Endothelial cell of umbilical vein (primary cell): ENCODE results near the gene MMP2. TPM values are rescaled to one million over a fixed set of nuclear protein-coding genes. Genes with fewer than 3 reads are reported as not detected.

Experiments
- BruUV-seq: library from RNA; stranded (reverse); fragments of 400-500 nt; replicated peaks from 2 replicates; lab custom pipeline; 2021; lab: Mats Ljungman, UMichigan
- CTCF ChIA-PET: fragments of 300-600, 350-600 bp; sonication (Branson Sonifier 250); formaldehyde crosslinking; loops from one replicate; lab custom pipeline; 2021; ENCODE audit warnings: antibody characterized with exemption, inconsistent platforms; lab: Charles Lee
- POLR2A ChIA-PET: fragments of 300-600, 350-600 bp; sonication (Branson Sonifier 250); formaldehyde crosslinking; loops from one replicate; lab custom pipeline; 2021; ENCODE audit warnings: antibody characterized with exemption, inconsistent platforms; lab: Charles Lee
- DNase-seq: peaks from one replicate; pipeline ENCODE4 v3.0.0-alpha.2; 2011; ENCODE audit warnings: low read depth, low spot score
- FAIRE-seq: peaks from 2 replicates; lab custom pipeline; 2011; peaks lifted over from hg19 to GRCh38; lab: Jason Lieb, UNC
- H2AFZ ChIP-seq: 2 replicates; pipeline ENCODE4 v1.6.0; 2012; ENCODE audit warnings: low read depth, low read length, control low read depth, inconsistent platforms
- H3K27ac ChIP-seq: 2 replicates; pipeline ENCODE4 v1.5.1; 2011; ENCODE audit warnings: low read depth, mild to moderate bottlenecking, control low read depth, low read length, moderate library complexity; ENCODE audit not compliant: insufficient read depth
- H3K27me3 ChIP-seq, 2 experiments: 2 replicates each; pipeline versions ENCODE4 v1.6.0 to v1.6.1; 2011; ENCODE audit warnings: low read length in 2 of 2, mixed read lengths in 1 of 2; ENCODE audit not compliant: control insufficient read depth in 2 of 2, insufficient read depth in 2 of 2
- H3K36me3 ChIP-seq, 2 experiments: 2 replicates in 1 of 2; 3 replicates in 1 of 2; pipeline ENCODE4 v1.5.1; 2011; ENCODE audit warnings: low read length in 2 of 2, mild to moderate bottlenecking in 1 of 2, moderate library complexity in 1 of 2; ENCODE audit not compliant: control insufficient read depth in 2 of 2, insufficient read depth in 2 of 2; ENCODE audit errors: extremely low read depth in 1 of 2
- H3K4me1 ChIP-seq: 3 replicates; pipeline ENCODE4 v1.5.1; 2011; ENCODE audit warnings: mild to moderate bottlenecking, low read length; ENCODE audit not compliant: control insufficient read depth, insufficient read depth; ENCODE audit errors: extremely low read depth
- H3K4me2 ChIP-seq: 2 replicates; pipeline ENCODE4 v1.6.1; 2011; ENCODE audit warnings: low read length, control low read depth, mixed read lengths; ENCODE audit not compliant: insufficient read depth
- H3K4me3 ChIP-seq, 3 experiments: fragments of 200-600 bp in 1 of 3; sonication (generic), shearing (Covaris generic) in 1 of 3; replicated peaks in 1 of 3; 2 replicates each; pipeline ENCODE4 v1.5.1; 2011 to 2016; ENCODE audit warnings: control low read depth in 3 of 3, low read length in 3 of 3, mild to moderate bottlenecking in 2 of 3, inconsistent platforms in 1 of 3, low read depth in 1 of 3, moderate library complexity in 1 of 3; ENCODE audit not compliant: insufficient read depth in 1 of 3
- H3K79me2 ChIP-seq: 2 replicates; pipeline ENCODE4 v1.6.0; 2012; ENCODE audit warnings: low read length, inconsistent platforms; ENCODE audit not compliant: control insufficient read depth, insufficient read depth
- H3K9ac ChIP-seq: replicated peaks from 2 replicates; pipeline ENCODE3; 2011; ENCODE audit warnings: low read length, control low read depth; ENCODE audit not compliant: insufficient read depth; ENCODE audit errors: extremely low read depth
- H3K9me1 ChIP-seq: replicated peaks from 3 replicates; pipeline ENCODE4 v1.6.0; 2011; ENCODE audit warnings: mild to moderate bottlenecking, low read length; ENCODE audit not compliant: control insufficient read depth, insufficient read depth; ENCODE audit errors: extremely low read depth
- H3K9me3 ChIP-seq: replicated peaks from 2 replicates; pipeline ENCODE4 v1.5.1; 2012; ENCODE audit warnings: low read length, inconsistent platforms; ENCODE audit not compliant: control insufficient read depth, insufficient read depth
- H4K20me1 ChIP-seq: replicated peaks from 2 replicates; pipeline ENCODE3; 2011; ENCODE audit warnings: mild to moderate bottlenecking, low read length; ENCODE audit not compliant: control insufficient read depth, insufficient read depth; ENCODE audit errors: extremely low read depth
- EZH2 ChIP-seq: IDR thresholded peaks from 2 replicates; pipeline ENCODE4 v1.6.1; 2012; ENCODE audit warnings: borderline replicate concordance, low read depth, mild to moderate bottlenecking, moderate library complexity, low read length, inconsistent platforms; ENCODE audit not compliant: severe bottlenecking
- FOS ChIP-seq: IDR thresholded peaks from 2 replicates; pipeline ENCODE4 v1.6.1; 2011; ENCODE audit warnings: mild to moderate bottlenecking, low read length, moderate library complexity, borderline replicate concordance; ENCODE audit not compliant: insufficient read depth
- MYC ChIP-seq: IDR thresholded peaks from one replicate; pipeline ENCODE4 v1.6.1; 2011; ENCODE audit warnings: mild to moderate bottlenecking, low read depth, low read length
- POLR2A ChIP-seq: IDR thresholded peaks from 2 replicates; pipeline ENCODE4 v1.6.1; 2012; ENCODE audit warnings: low read depth, mild to moderate bottlenecking, control low read depth, low read length
- POLR2AphosphoS5 ChIP-seq: IDR thresholded peaks from 2 replicates; pipeline ENCODE4 v1.6.1; 2012; ENCODE audit warnings: low read depth, mild to moderate bottlenecking, control low read depth, low read length, moderate library complexity; ENCODE audit not compliant: insufficient read depth
- dilution Hi-C: fragments of 300-500 bp; cut with MboI; formaldehyde crosslinking; loops from one replicate; pipeline ENCODE4 v1.15.0; 2019; ENCODE audit warnings: low sequenced_read_pairs; ENCODE audit not compliant: extremely low pct_ligation_motif_present
- intact Hi-C: fragments of 100-400 bp; cut with micrococcal nuclease; formaldehyde crosslinking; loops from one replicate; pipeline ENCODE4 v1.10.0; 2022
- polyA plus RNA-seq, 4 experiments: library from polyadenylated mRNA; depleted of rRNA in 3 of 4; stranded (reverse) in 3 of 4; unstranded in 1 of 4; fragments of >200 nt; gene quantifications; 2 replicates each; pipeline versions ENCODE4 v1.2.1 to v1.2.3, GENCODE V29; 2011 to 2012; ENCODE audit warnings: missing spikeins in 1 of 4
- total RNA-seq: library from RNA; stranded (reverse); gene quantifications from 2 replicates; pipeline ENCODE4 v1.2.3, GENCODE V29; 2021
- TF ChIP-seq, protein P1 (sequence below): IDR thresholded peaks from 2 replicates; pipeline ENCODE4 v1.6.1; 2011; ENCODE audit not compliant: insufficient read depth, insufficient read length
- TF ChIP-seq, protein P2 (sequence below), 2 donors: IDR thresholded peaks; 1 replicate in 1 of 2; 2 replicates in 1 of 2; pipeline ENCODE4 v1.5.1; 2011; ENCODE audit warnings: low read length in 2 of 2, mild to moderate bottlenecking in 2 of 2, moderate library complexity in 2 of 2, control low read depth in 1 of 2, inconsistent platforms in 1 of 2, low read depth in 1 of 2; ENCODE audit not compliant: insufficient read depth in 1 of 2; ENCODE audit errors: extremely low read depth in 1 of 2

The MMP2 gene
- total and polyA plus RNA-seq, 2 donors (not counting 3 experiments of a cell fraction or from before 2014, with no cell fraction given), result 771 to 1,508 TPM

DNA sequence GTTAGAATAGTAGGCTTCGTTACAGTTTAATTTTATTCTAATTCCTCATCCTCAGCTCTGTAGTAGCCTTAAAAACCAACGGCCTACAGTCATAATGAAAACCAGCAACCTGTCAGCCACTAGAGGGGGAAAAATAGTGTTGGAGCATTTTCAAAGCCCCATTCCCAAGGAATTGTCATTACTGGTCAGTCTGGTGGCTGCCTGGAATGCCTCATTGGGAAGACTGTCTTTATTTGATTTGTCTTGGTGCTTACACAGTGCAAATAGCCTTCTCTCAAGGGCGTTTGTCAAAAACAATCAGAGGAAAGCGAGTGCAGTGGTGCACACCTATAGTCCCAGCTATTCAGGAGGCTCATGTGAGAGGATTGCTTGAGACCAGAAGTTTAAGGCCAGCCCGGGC lies 34.6 kb downstream of the MMP2 start:
- Histone ChIP-seq H3K9me1 (no peaks in the 10 kb centered on the region), H3K4me1 (peaks cover 14% of the 10 kb centered on the region), H3K27me3 (no peaks in the 10 kb centered on the region), H3K4me2 (no peak overlapping the region), H3K36me3 (peaks cover 7 to 10% of the 10 kb centered on the region in 2 experiments), H3K9me3 (no peaks in the 10 kb centered on the region), H3K79me2 (peaks cover 57% of the 10 kb centered on the region), H3K27ac (no peak overlapping the region), H3K9ac (no peak overlapping the region), H2AFZ (no peak overlapping the region), H4K20me1 (peaks cover 5% of the 10 kb centered on the region), H3K4me3 (no peak overlapping the region)
- no TSS peak for BruUV-seq
- intact Hi-C loops (no loop called here), dilution Hi-C loops (no loop called here)
- ChIA-PET CTCF (interaction anchor here (0.8 to 4.2 kb wide), 10 partner anchors 11 to 188 kb away, joined by 3 to 29 read pairs (median 4); no protein-coding TSS in a partner anchor), POLR2A (interaction anchor here (0.6 kb wide), 1 partner anchor 25 kb away, joined by 7 read pairs; no protein-coding TSS in a partner anchor)
- TF ChIP-seq MYC, result no peak
- TF ChIP-seq FOS, result no peak
- no peak for TF ChIP-seq EZH2
- TF ChIP-seq, protein P1, sequence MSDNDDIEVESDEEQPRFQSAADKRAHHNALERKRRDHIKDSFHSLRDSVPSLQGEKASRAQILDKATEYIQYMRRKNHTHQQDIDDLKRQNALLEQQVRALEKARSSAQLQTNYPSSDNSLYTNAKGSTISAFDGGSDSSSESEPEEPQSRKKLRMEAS, result no peak
- TF ChIP-seq, protein P2, sequence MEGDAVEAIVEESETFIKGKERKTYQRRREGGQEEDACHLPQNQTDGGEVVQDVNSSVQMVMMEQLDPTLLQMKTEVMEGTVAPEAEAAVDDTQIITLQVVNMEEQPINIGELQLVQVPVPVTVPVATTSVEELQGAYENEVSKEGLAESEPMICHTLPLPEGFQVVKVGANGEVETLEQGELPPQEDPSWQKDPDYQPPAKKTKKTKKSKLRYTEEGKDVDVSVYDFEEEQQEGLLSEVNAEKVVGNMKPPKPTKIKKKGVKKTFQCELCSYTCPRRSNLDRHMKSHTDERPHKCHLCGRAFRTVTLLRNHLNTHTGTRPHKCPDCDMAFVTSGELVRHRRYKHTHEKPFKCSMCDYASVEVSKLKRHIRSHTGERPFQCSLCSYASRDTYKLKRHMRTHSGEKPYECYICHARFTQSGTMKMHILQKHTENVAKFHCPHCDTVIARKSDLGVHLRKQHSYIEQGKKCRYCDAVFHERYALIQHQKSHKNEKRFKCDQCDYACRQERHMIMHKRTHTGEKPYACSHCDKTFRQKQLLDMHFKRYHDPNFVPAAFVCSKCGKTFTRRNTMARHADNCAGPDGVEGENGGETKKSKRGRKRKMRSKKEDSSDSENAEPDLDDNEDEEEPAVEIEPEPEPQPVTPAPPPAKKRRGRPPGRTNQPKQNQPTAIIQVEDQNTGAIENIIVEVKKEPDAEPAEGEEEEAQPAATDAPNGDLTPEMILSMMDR (IDR thresholded peaks at IDR 0.05; ENCODE audit: extremely low read depth in 1 of 2, insufficient read depth in 1 of 2, low read depth in 1 of 2, low read length in 2 of 2), result no peak
- no peak for TF ChIP-seq POLR2A
- no peak for TF ChIP-seq POLR2AphosphoS5
- FAIRE-seq (no peak), DNase-seq (no peak)
